H9 (cell line): ENCODE data around the gene SLC38A1. TPM values are rescaled to one million over a fixed set of nuclear protein-coding genes. Genes with fewer than 3 reads are reported as not detected.

Source experiments
- DNase-seq: peaks from one replicate; pipeline ENCODE4 v3.0.0-alpha.2; 2017
- H2AFZ ChIP-seq: one replicate; pipeline ENCODE4 v1.6.1; 2013; ENCODE audit warnings: mild to moderate bottlenecking, low read length, control low read depth, moderate library complexity
- H2AK5ac ChIP-seq: 2 replicates; pipeline ENCODE4 v1.6.1; 2013; ENCODE audit warnings: low read length, control low read depth, mixed read lengths; ENCODE audit not compliant: insufficient read length
- H2BK120ac ChIP-seq: one replicate; pipeline ENCODE4 v1.6.1; 2013; ENCODE audit warnings: low read depth, mild to moderate bottlenecking, low read length, control low read depth, inconsistent platforms; ENCODE audit not compliant: poor library complexity, severe bottlenecking
- H2BK12ac ChIP-seq: 2 replicates; pipeline ENCODE4 v1.6.1; 2013; ENCODE audit warnings: low read length, control low read depth, mixed read lengths, low read depth; ENCODE audit not compliant: insufficient read length
- H2BK15ac ChIP-seq: 2 replicates; pipeline ENCODE4 v1.6.1; 2013; ENCODE audit warnings: low read depth, low read length, control low read depth
- H2BK20ac ChIP-seq: one replicate; pipeline ENCODE4 v1.6.1; 2013; ENCODE audit warnings: low read depth, mild to moderate bottlenecking, low read length, control low read depth, inconsistent platforms; ENCODE audit not compliant: poor library complexity, severe bottlenecking
- H2BK5ac ChIP-seq: 2 replicates; pipeline ENCODE4 v1.6.1; 2013; ENCODE audit warnings: low read length, control low read depth, mixed read lengths; ENCODE audit not compliant: insufficient read length
- H3K14ac ChIP-seq: 2 replicates; pipeline ENCODE4 v1.6.1; 2013; ENCODE audit warnings: low read length, control low read depth; ENCODE audit not compliant: insufficient read depth
- H3K18ac ChIP-seq: 2 replicates; pipeline ENCODE4 v1.6.1; 2013; ENCODE audit warnings: low read depth, mild to moderate bottlenecking, mixed read lengths, low read length, control low read depth; ENCODE audit not compliant: insufficient read length
- H3K23ac ChIP-seq: 2 replicates; pipeline ENCODE4 v1.6.1; 2013; ENCODE audit warnings: low read length, control low read depth, mixed read lengths, low read depth; ENCODE audit not compliant: insufficient read length
- H3K23me2 ChIP-seq: 2 replicates; pipeline ENCODE4 v1.6.1; 2013; ENCODE audit warnings: low read depth, mild to moderate bottlenecking, mixed read lengths, low read length, control low read depth; ENCODE audit not compliant: insufficient read length, poor library complexity, severe bottlenecking
- H3K27ac ChIP-seq: 2 replicates; pipeline ENCODE4 v1.5.1; 2013; ENCODE audit warnings: low read length, control low read depth, mixed read lengths, low read depth; ENCODE audit not compliant: insufficient read length
- H3K27me3 ChIP-seq: 2 replicates; pipeline ENCODE4 v1.6.1; 2013; ENCODE audit warnings: low read length, control low read depth, inconsistent platforms; ENCODE audit not compliant: insufficient read depth
- H3K4ac ChIP-seq: 2 replicates; pipeline ENCODE4 v1.6.1; 2013; ENCODE audit warnings: low read depth, mild to moderate bottlenecking, control low read depth, inconsistent platforms, low read length, moderate library complexity
- H3K4me1 ChIP-seq: 2 replicates; pipeline ENCODE4 v1.6.1; 2013; ENCODE audit warnings: low read length, control low read depth, inconsistent platforms; ENCODE audit not compliant: insufficient read depth
- H3K4me2 ChIP-seq: 2 replicates; pipeline ENCODE4 v1.6.1; 2013; ENCODE audit warnings: low read length, control low read depth, mixed read lengths; ENCODE audit not compliant: insufficient read length, insufficient read depth
- H3K56ac ChIP-seq: 2 replicates; pipeline ENCODE4 v1.6.1; 2013; ENCODE audit warnings: low read depth, mild to moderate bottlenecking, mixed read lengths, low read length, control low read depth; ENCODE audit not compliant: insufficient read length
- H3K79me1 ChIP-seq: 2 replicates; pipeline ENCODE4 v1.6.1; 2013; ENCODE audit warnings: low read depth, mild to moderate bottlenecking, moderate library complexity, low read length, control low read depth, inconsistent platforms; ENCODE audit not compliant: insufficient read depth, poor library complexity, severe bottlenecking
- H3K79me2 ChIP-seq: 2 replicates; pipeline ENCODE4 v1.6.1; 2013; ENCODE audit warnings: low read length, control low read depth, inconsistent platforms; ENCODE audit not compliant: insufficient read depth
- H3K9ac ChIP-seq: 2 replicates; pipeline ENCODE4 v1.6.1; 2013; ENCODE audit warnings: low read length, control low read depth, mixed read lengths; ENCODE audit not compliant: insufficient read length; ENCODE audit errors: extremely low read depth
- H3K9me3 ChIP-seq: one replicate; pipeline ENCODE4 v1.6.1; 2013; ENCODE audit warnings: low read depth, low read length, inconsistent platforms; ENCODE audit not compliant: control insufficient read depth
- H3T11ph ChIP-seq: one replicate; pipeline ENCODE4 v1.6.1; 2013; ENCODE audit warnings: mild to moderate bottlenecking, low read length, control low read depth, inconsistent platforms
- H4K20me1 ChIP-seq: one replicate; pipeline ENCODE4 v1.6.1; 2013; ENCODE audit not compliant: control insufficient read depth, insufficient read length, insufficient read depth
- H4K5ac ChIP-seq: 2 replicates; pipeline ENCODE4 v1.6.1; 2013; ENCODE audit warnings: low read depth, mild to moderate bottlenecking, mixed read lengths, low read length, control low read depth; ENCODE audit not compliant: insufficient read length
- H4K8ac ChIP-seq: replicated peaks from 2 replicates; pipeline ENCODE4 v1.6.1; 2013; ENCODE audit warnings: low read length, control low read depth, mixed read lengths, low read depth; ENCODE audit not compliant: insufficient read length
- H4K91ac ChIP-seq: 2 replicates; pipeline ENCODE4 v1.6.1; 2013; ENCODE audit warnings: low read depth, mild to moderate bottlenecking, moderate library complexity, mixed read lengths, low read length, control low read depth; ENCODE audit not compliant: insufficient read length
- H3K27ac Mint-ChIP-seq, 3 experiments: 2 replicates in 2 of 3; 3 replicates in 1 of 3; pipeline ENCODE4 v1.8.0; 2020 to 2021; ENCODE audit warnings: mixed read lengths in 3 of 3, mild to moderate bottlenecking in 1 of 3, moderate library complexity in 1 of 3
- H3K27me3 Mint-ChIP-seq: 2 replicates; pipeline ENCODE4 v1.8.0; 2021; ENCODE audit warnings: low read depth, mild to moderate bottlenecking, moderate library complexity, mixed read lengths
- H3K36me3 Mint-ChIP-seq, 3 experiments: 2 replicates in 2 of 3; 3 replicates in 1 of 3; pipeline ENCODE4 v1.8.0; 2020 to 2021; ENCODE audit warnings: low read depth in 3 of 3, mixed read lengths in 3 of 3; ENCODE audit not compliant: insufficient read depth in 1 of 3
- H3K4me1 Mint-ChIP-seq, 2 experiments: 2 replicates each; pipeline ENCODE4 v1.8.0; 2020; ENCODE audit warnings: mixed read lengths in 2 of 2
- H3K4me3 Mint-ChIP-seq, 2 experiments: 2 replicates in 1 of 2; 3 replicates in 1 of 2; pipeline ENCODE4 v1.8.0; 2020 to 2021; ENCODE audit warnings: mild to moderate bottlenecking in 2 of 2, mixed read lengths in 2 of 2, moderate library complexity in 1 of 2
- H3K9me3 Mint-ChIP-seq, 2 experiments: 2 replicates in 1 of 2; 3 replicates in 1 of 2; pipeline ENCODE4 v1.8.0; 2020; ENCODE audit warnings: mild to moderate bottlenecking in 2 of 2, mixed read lengths in 2 of 2, moderate library complexity in 1 of 2
- CTCF ChIP-seq: fragments of 200-600 bp; sonication (generic); conservative IDR thresholded peaks from 3 replicates; pipeline ENCODE4 v1.8.0; 2021; ENCODE audit warnings: antibody characterized with exemption, mild to moderate bottlenecking
- WGBS: extraction: QIAGEN DNeasy Blood & Tissue Kit; methylation state at CpG from one replicate; pipeline ENCODE4 v1.1.7; 2013; ENCODE audit warnings: missing lambda C conversion rate, low lambda C conversion rate, mixed read lengths; ENCODE audit not compliant: insufficient read length; ENCODE audit errors: extremely low coverage; 5-methylcytosine and 5-hydroxymethylcytosine counted together
- total RNA-seq: library from RNA; stranded (reverse); gene quantifications from 2 replicates; pipeline ENCODE4 v1.2.1, GENCODE V29; 2021

Gene SLC38A1
- total RNA-seq, 1 experiment from 2014 or later: 216 TPM

- TF ChIP-seq CTCF: no peak
- no peak overlapping the region for H2AFZ ChIP-seq
- no peak overlapping the region for H4K5ac ChIP-seq
- no peak overlapping the region for H4K91ac ChIP-seq
- no peak overlapping the region for H2BK15ac ChIP-seq
- H3K9me3 Mint-ChIP-seq: no peaks in the 10 kb centered on the region
- no peaks in the 10 kb centered on the region for H3K27me3 ChIP-seq
- H3K27ac Mint-ChIP-seq: peak overlapping the region in 1 of 3 experiments; percentile 42; a peak in 3 of 7 replicates
- H3K18ac ChIP-seq: no peak overlapping the region
- H3K4me2 ChIP-seq: no peak overlapping the region
- no CpG with 5 or more reads among the region's 7 CpGs for WGBS
- no peak overlapping the region for H2AK5ac ChIP-seq
- no peak overlapping the region for H3K9ac ChIP-seq
- peaks cover 53 to 88% (median 60%) of the 10 kb centered on the region in 3 experiments for H3K36me3 Mint-ChIP-seq
- no peak overlapping the region for H2BK20ac ChIP-seq
- no peak overlapping the region for H3T11ph ChIP-seq
- no peaks in the 10 kb centered on the region for H4K20me1 ChIP-seq
- H3K23ac ChIP-seq: no peak overlapping the region
- no peak overlapping the region for H2BK120ac ChIP-seq
- no peak overlapping the region for H3K4me3 Mint-ChIP-seq
- no peak overlapping the region for H3K4ac ChIP-seq
- no peak overlapping the region for H2BK12ac ChIP-seq
- no peak overlapping the region for H3K27ac ChIP-seq
- no peaks in the 10 kb centered on the region for H3K23me2 ChIP-seq
- H3K9me3 ChIP-seq: no peaks in the 10 kb centered on the region
- peaks cover 6% of the 10 kb centered on the region; the same call in 1 of the 2 replicates for H3K79me2 ChIP-seq
- DNase-seq: no peak
- peaks cover 4% of the 10 kb centered on the region for H3K4me1 ChIP-seq
- H3K14ac ChIP-seq: no peak overlapping the region
- H3K27me3 Mint-ChIP-seq: no peaks in the 10 kb centered on the region
- no peak overlapping the region for H3K56ac ChIP-seq
- H3K4me1 Mint-ChIP-seq: peaks cover 36 to 40% of the 10 kb centered on the region in 2 experiments
- H2BK5ac ChIP-seq: no peak overlapping the region
- H4K8ac ChIP-seq: no peak overlapping the region
- H3K79me1 ChIP-seq: peaks cover 6% of the 10 kb centered on the region
These were observed 54.0 kb downstream of the SLC38A1 start for GRCh38 chr12:46214668-46215436.
